ENCODE results near the gene ACTG2.

GRCh38 chr2:73870084-73870483 lies 22.7 kb upstream of the ACTG2 start:
- no peak for TF ChIP-seq EZH2 (IDR thresholded peaks at IDR 0.05; ENCODE audit: borderline replicate concordance, low read depth, low read length, severe bottlenecking)
- TF ChIP-seq, protein P1, sequence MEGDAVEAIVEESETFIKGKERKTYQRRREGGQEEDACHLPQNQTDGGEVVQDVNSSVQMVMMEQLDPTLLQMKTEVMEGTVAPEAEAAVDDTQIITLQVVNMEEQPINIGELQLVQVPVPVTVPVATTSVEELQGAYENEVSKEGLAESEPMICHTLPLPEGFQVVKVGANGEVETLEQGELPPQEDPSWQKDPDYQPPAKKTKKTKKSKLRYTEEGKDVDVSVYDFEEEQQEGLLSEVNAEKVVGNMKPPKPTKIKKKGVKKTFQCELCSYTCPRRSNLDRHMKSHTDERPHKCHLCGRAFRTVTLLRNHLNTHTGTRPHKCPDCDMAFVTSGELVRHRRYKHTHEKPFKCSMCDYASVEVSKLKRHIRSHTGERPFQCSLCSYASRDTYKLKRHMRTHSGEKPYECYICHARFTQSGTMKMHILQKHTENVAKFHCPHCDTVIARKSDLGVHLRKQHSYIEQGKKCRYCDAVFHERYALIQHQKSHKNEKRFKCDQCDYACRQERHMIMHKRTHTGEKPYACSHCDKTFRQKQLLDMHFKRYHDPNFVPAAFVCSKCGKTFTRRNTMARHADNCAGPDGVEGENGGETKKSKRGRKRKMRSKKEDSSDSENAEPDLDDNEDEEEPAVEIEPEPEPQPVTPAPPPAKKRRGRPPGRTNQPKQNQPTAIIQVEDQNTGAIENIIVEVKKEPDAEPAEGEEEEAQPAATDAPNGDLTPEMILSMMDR (IDR thresholded peaks at IDR 0.05; ENCODE audit: borderline replicate concordance, extremely low read depth, low read length, poor library complexity, severe bottlenecking), result no peak
